AG09309 (cell line): Measurements from ENCODE around the gene GPR179.

Experiments
- DNase-seq: peaks from one replicate; pipeline ENCODE4 v3.0.0-alpha.2; 2010; ENCODE audit warnings: low read depth
- H3K4me3 ChIP-seq: 2 replicates; pipeline ENCODE4 v1.5.1; 2011; ENCODE audit warnings: mild to moderate bottlenecking, low read depth, low read length, moderate library complexity; ENCODE audit not compliant: control insufficient read depth
- TF ChIP-seq, protein P1 (sequence below): IDR thresholded peaks from 2 replicates; pipeline ENCODE4 v1.5.1; 2011; ENCODE audit warnings: mild to moderate bottlenecking, low read depth, low read length, inconsistent platforms; ENCODE audit not compliant: insufficient read depth, control insufficient read depth; ENCODE audit errors: missing control alignments

GPR179 gene

DNA sequence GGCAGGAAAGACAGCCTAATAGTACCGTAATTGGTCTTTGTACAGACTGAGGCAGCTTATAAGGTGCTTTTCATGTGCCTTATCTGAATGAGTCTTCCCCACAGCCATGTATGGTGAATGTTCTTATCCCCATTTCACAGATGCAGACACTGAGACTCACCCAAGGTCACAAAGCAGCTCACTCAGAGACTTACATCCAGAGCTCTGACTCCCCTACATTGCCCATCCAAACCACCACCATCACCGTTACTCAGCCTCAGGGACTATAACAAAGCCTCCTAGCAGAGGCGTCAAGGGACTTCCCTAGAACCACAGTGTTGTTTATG is 627 bp upstream of the GPR179 start:
- DNase-seq: no peak
- TF ChIP-seq, protein P1, sequence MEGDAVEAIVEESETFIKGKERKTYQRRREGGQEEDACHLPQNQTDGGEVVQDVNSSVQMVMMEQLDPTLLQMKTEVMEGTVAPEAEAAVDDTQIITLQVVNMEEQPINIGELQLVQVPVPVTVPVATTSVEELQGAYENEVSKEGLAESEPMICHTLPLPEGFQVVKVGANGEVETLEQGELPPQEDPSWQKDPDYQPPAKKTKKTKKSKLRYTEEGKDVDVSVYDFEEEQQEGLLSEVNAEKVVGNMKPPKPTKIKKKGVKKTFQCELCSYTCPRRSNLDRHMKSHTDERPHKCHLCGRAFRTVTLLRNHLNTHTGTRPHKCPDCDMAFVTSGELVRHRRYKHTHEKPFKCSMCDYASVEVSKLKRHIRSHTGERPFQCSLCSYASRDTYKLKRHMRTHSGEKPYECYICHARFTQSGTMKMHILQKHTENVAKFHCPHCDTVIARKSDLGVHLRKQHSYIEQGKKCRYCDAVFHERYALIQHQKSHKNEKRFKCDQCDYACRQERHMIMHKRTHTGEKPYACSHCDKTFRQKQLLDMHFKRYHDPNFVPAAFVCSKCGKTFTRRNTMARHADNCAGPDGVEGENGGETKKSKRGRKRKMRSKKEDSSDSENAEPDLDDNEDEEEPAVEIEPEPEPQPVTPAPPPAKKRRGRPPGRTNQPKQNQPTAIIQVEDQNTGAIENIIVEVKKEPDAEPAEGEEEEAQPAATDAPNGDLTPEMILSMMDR: no peak
- H3K4me3 ChIP-seq: no peak overlapping the region

DNA sequence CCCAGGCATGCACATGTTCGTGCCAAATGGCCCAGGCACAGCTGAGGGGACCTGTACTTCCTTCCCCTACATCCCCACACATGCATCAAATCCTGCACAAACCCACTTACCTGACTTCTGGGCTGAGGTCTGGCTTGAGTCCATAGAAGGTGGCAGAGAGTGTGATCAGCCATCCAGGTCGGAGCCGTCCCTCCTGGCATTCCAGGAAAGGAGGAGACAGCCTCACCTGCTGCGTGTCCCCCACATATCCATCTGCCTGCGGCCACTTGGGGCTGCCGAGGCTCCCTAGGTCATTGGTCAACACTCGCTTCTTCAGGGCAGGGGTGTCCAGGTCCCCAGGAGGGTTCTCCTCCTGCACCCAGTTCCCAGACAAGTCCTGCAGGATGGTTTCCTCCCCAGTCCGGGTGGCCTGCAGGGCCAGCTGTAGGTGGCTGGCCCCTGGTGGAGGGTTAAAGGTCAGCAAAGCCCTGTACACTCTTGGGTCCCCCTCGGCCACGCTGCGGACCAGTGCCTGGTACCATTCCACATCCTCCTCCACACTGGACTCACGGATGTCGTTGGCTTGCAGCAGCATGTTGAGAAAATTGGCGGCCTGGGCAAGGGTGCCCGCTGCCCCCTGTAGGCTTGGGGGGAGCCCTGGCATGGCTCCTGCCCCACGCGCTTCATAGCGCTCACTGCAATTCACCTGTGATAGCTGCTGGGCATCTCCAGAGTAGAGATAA is 709 bp downstream of the GPR179 start:
- TF ChIP-seq, protein P1: no peak
- H3K4me3 ChIP-seq: no peak overlapping the region
- no peak for DNase-seq

DNA sequence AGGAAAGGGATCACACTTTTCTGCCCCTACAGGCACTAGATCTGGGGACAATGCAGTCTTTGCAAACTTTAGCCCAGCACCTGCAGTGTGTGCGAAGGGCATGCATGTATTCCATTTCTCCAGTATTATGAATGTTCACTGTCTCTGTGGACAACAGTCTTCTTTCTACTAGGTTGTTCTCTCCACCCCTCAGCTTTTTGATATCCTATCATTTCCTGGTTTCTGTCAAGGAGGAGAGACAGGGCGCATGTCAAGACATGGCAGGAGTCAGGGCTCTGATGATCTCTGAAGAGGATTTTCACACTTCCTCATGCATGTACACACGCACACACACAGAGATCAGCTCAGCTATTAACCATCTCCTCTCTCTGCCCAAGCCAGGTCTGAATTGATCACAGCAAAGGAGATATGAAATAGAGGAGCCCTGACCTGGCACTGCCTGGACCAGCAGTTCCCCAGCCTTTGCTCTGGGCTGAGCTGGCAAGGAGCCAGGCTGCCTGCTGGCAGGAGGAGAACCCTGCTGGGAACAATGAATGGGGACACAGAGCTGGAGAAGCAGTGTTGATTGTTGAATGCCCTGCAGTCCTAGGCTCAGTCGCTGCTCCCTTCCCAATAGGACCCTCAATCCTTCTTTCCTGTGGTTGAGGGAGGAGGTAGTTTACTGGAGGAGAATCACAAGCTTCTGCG is 2.6 kb downstream of the GPR179 start:
- no peak for DNase-seq
- H3K4me3 ChIP-seq: no peak overlapping the region
- TF ChIP-seq, protein P1: no peak

DNA sequence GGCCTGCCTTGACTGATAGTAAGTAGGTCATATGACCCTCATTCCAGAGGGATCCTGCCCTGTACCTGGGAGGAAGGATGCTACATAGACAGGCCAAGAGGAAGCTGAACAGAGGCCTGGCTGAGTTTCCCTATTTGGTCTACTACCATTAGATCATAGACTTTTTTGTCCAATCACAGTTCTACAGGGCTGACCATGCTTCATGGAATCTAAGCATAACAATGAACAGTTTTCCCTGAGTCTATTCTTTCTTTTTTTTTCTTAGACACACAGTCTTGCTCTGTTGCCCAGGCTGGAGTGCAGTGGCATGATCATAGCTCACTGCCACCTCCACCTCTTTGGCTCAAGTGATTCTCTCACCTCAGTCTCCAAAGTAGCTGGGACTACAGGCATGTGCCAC is 3.9 kb downstream of the GPR179 start:
- TF ChIP-seq, protein P1: no peak
- no peak for DNase-seq
- H3K4me3 ChIP-seq: no peak overlapping the region

DNA sequence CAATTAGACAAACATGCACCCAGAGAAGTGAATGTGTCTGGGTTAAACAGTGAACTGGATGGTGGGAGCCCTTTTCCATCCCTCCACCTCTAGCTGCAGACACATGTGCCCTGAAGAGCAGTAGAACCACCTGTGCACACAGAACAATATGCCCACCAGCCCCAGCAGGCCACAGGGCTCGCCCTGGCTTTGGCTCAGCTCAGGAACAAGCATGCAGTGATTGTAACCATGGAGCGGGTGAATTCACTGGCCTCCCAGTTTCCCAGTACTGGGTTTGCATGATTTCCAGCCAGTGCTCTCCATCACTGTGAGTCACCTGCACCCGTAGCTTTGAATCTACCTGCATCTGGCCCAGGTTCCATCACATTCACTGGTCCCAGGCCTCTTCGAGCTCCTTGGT is 5.2 kb downstream of the GPR179 start:
- no peak for DNase-seq
- TF ChIP-seq, protein P1: no peak
- no peak overlapping the region for H3K4me3 ChIP-seq

DNA sequence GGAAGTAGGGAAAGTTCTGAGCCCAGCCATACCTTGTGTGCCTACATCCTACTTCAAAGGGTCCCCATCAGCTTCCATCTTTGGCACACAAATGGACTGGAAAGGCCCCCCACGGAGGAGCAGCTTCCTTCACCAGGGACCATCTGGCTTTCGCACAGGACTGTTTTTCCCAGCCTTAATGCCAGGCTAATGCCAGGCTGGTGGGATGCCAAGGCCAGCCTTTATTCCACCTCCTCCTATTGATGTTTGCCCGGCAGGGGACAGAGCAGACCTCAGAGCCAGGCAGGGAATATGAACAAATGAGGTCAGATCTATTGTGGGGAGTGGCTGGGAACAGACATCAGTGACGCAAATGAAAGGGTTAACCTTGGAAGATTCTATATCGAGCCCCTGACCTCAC is 5.7 kb downstream of the GPR179 start:
- DNase-seq: no peak
- TF ChIP-seq, protein P1: no peak
- H3K4me3 ChIP-seq: no peak overlapping the region
